GM12892 (cell line): ENCODE data around the gene AANAT.

Experiments used
- POLR2A ChIP-seq: IDR thresholded peaks from 2 replicates; pipeline ENCODE4 v1.6.1; 2011; ENCODE audit warnings: low read depth, low read length, control low read depth
- POLR2AphosphoS5 ChIP-seq: IDR thresholded peaks from 2 replicates; pipeline ENCODE4 v1.6.1; 2011; ENCODE audit warnings: low read depth, low read length, control low read depth

- peak; percentile 65; the same call in 1 of the 2 replicates for TF ChIP-seq POLR2A
- no peak for TF ChIP-seq POLR2AphosphoS5
These were observed 14.6 kb upstream of the AANAT start, which contains the start of gene UBE2O for GRCh38 chr17:76452660-76453430.
